Thymus (tissue), 11 donors: ENCODE data around the gene CLN5. TPM values are rescaled to one million over a fixed set of nuclear protein-coding genes. Genes with fewer than 3 reads are reported as not detected.

ENCODE experiments used
- DNase-seq, 9 donors: peaks; one replicate each; pipeline ENCODE4 v3.0.0-alpha.2; 2013; ENCODE audit warnings: low spot score in 9 of 9, low read depth in 6 of 9, missing footprints in 1 of 9
- H3K27ac ChIP-seq, 2 donors: one replicate each; pipeline ENCODE4 v1.5.1; 2013; ENCODE audit warnings: control low read depth in 1 of 2, low read depth in 1 of 2, low read length in 1 of 2, mild to moderate bottlenecking in 1 of 2, moderate library complexity in 1 of 2
- H3K27me3 ChIP-seq, 2 donors: one replicate each; pipeline ENCODE4 v1.5.1; 2013; ENCODE audit warnings: low read length in 1 of 2; ENCODE audit not compliant: control insufficient read depth in 2 of 2, insufficient read depth in 1 of 2
- H3K36me3 ChIP-seq, 2 donors: one replicate each; pipeline ENCODE4 v1.5.1; 2013; ENCODE audit warnings: low read length in 1 of 2, mild to moderate bottlenecking in 1 of 2, moderate library complexity in 1 of 2; ENCODE audit not compliant: control insufficient read depth in 2 of 2, insufficient read depth in 2 of 2
- H3K4me1 ChIP-seq, 2 donors: one replicate each; pipeline ENCODE4 v1.5.1; 2013; ENCODE audit warnings: low read length in 2 of 2; ENCODE audit not compliant: control insufficient read depth in 2 of 2, insufficient read depth in 2 of 2
- H3K4me3 ChIP-seq, 2 donors: one replicate each; pipeline ENCODE4 v1.5.1; 2013; ENCODE audit warnings: low read length in 2 of 2, control low read depth in 1 of 2, mild to moderate bottlenecking in 1 of 2
- H3K9me3 ChIP-seq, 2 donors: one replicate each; pipeline ENCODE4 v1.5.1; 2013; ENCODE audit warnings: low read length in 1 of 2, mild to moderate bottlenecking in 1 of 2; ENCODE audit not compliant: control insufficient read depth in 2 of 2, insufficient read depth in 1 of 2
- WGBS: extraction: QIAGEN DNeasy Blood & Tissue Kit; methylation state at CpG from one replicate; pipeline ENCODE4 v1.1.7; 2013; 5-methylcytosine and 5-hydroxymethylcytosine counted together
- polyA plus RNA-seq: library from polyadenylated mRNA; stranded (reverse); fragments of 200-250 nt; gene quantifications from one replicate; pipeline ENCODE4 v1.2.3, GENCODE V29; 2013
- total RNA-seq: library from RNA; stranded (reverse); fragments of 120-200 nt; gene quantifications from one replicate; pipeline ENCODE4 v1.2.4, GENCODE V29; 2013
- donor health status: healthy.

CLN5 gene
- total and polyA plus RNA-seq, 2 donors: 29.1 to 30.6 TPM

DNA sequence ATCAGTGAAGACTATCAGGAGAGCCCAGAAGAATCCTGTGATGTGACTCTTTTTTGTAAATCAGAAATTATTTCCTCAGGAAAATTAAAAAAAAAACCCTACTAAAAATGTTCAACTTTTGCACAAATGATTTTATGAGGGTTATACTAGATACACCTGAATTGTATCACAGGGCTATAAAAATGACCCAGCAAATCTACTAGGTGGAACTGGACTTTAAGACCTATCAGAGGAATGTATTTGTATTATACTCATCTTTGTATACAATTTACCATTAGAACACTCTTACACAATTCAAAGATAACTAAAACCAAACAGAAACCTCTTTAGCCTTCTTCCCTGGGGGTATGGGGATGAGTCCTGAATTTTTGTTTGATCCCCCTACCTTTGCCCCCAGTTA is 27.9 kb downstream of the CLN5 start:
- DNase-seq: no peak
- Histone ChIP-seq H3K9me3 (no peaks in the 10 kb centered on the region), H3K4me3 (no peak overlapping the region), H3K27me3 (no peaks in the 10 kb centered on the region), H3K4me1 (peaks cover 8 to 11% of the 10 kb centered on the region in 2 donors), H3K36me3 (peaks cover 11 to 60% of the 10 kb centered on the region in 2 donors), H3K27ac (no peak overlapping the region)

DNA sequence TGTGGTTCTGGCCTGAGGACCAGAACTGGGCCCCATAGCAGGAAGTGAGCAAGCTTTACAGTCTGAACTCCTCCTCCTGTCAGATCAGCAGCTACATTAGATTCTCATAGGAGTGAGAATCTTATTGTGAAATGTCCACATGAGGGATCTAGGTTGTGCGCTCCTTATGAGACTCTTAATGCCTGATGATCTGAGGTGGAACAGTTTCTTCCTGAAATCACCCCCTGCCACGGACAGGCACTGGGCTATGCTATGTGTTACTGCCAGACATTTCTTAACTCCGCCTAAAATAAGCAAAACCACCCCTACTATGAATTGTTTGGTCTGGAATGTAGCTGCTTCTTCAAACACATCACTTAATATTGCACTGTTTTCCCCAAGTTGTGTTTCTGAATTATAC is 30.5 kb downstream of the CLN5 start:
- H3K4me1 ChIP-seq: peaks cover 15 to 20% of the 10 kb centered on the region in 2 donors
- no peak for DNase-seq
- WGBS: 78% methylated on average over 3 of the region's 3 CpGs
- H3K27me3 ChIP-seq: no peaks in the 10 kb centered on the region
- H3K27ac ChIP-seq: no peak overlapping the region
- H3K9me3 ChIP-seq: no peaks in the 10 kb centered on the region
- H3K36me3 ChIP-seq: peaks cover 3 to 41% of the 10 kb centered on the region in 2 donors
- no peak overlapping the region for H3K4me3 ChIP-seq

DNA sequence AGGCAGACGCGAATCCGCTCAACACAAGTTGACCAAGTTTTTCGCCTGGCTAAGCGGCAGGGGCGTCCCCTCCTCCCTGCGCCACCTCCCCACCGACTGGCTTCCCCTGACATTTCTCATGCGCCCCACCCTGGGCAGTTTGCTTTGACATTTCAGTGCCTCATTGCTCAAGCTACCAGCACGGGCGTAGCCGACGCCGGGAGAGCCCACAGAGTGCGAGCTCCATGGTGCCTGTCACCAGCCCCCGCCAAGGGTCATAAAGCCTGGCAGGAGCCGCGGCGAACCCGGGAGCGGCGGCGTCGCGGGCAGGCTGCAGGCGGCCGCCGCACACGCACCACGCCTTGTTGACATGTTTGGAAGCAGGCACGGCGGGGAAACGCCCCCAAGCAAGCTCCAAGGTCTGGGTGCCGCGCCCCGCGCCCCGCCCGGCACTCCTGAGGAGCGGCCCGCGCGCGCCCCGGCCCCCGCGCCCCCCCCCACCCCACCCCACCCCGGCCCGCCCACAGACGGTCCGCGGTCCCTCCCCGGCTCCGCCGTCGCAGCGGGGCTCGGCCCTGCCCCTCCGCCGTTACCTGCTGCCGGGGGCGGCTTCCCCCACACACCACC is 34.5 kb downstream of the CLN5 start:
- Histone ChIP-seq H3K9me3 (no peaks in the 10 kb centered on the region), H3K4me1 (peaks cover 15 to 20% of the 10 kb centered on the region in 2 donors), H3K4me3 (peak overlapping the region; percentile 70 to 97), H3K36me3 (peaks cover 3 to 19% of the 10 kb centered on the region in 2 donors), H3K27me3 (no peaks in the 10 kb centered on the region), H3K27ac (peak overlapping the region; percentile 99 to 100)
- WGBS: under 1% methylated on average over 62 of the region's 62 CpGs
- peak; percentile 46 to 90 (median 75) for DNase-seq

DNA sequence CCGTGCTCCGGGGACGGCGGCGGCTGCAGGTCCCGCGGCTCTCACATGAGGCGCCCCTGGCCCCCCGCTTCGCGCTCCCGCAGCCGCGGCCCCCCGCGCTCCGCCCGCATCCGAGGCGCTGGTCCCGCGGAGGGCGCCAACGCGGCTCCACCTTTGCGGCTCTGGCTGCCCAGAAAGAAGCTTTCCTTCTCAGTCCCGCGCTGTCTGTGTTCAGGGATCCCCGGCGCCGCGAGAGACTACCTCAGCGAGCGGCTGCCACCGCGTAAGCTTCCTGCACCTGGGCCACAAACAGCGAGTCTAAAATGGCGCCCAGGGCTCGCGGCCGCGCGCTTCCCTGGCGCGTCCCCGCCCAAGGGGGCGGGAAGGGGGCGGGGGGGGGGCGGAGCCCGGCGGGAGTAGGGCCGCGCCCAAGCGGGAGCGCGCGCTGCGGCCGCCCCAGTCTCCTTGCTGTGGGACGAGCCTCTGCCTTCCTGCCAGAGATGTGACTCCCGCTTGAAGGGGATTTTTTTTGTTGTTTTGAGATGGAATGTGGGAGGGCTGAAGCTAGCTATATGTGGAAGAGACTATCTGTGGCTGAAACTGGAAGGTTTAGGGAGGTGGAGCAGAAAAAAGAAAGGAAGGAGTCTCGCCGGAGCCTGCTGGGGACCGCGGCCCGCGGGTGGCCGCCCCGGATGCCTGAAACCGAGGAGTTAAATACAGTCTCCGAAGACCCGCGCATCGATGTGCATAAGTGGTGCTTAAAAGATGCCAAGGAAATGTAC is 35.2 kb downstream of the CLN5 start, which contains the start of gene FBXL3:
TSS of gene FBXL3 (minus strand) at position 299 of the 761 bp plus-strand sequence. CDS start 5,299 bp downstream, outside the sequence.
- H3K36me3 ChIP-seq: peaks cover 3 to 15% of the 10 kb centered on the region in 2 donors
- peak within 1 kb of the TSS; percentile 70 to 97 for H3K4me3 ChIP-seq
- H3K27me3 ChIP-seq: no peaks in the 10 kb centered on the region
- under 1% methylated on average over 74 of the region's 74 CpGs for WGBS
- DNase-seq: peak; percentile 64 to 93 (median 83)
- H3K27ac ChIP-seq: peak within 1 kb of the TSS; percentile 99 to 100
- peaks cover 15 to 20% of the 10 kb centered on the region in 2 donors for H3K4me1 ChIP-seq
- H3K9me3 ChIP-seq: no peaks in the 10 kb centered on the region

DNA sequence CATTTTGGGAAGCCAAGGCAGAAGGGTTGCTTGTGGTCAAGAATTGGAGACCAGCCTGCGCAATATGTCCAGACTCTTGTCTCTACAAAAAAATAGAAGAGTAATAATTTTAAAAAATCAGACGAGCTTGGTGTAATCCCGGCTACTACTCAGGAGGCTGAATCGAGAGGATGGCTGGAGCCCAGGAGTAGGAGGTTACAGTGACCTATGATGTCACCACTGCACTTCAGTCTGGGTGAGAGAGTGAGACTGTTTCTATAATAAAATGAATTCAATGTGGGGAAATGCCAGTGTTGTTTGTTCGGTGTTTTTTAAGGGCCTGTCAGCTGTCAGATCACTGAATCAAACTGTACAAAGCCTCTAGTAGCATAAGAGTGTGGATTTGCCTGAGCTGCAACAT is 36.3 kb downstream of the CLN5 start:
- Histone ChIP-seq H3K4me1 (peaks cover 9 to 11% of the 10 kb centered on the region in 2 donors), H3K36me3 (peaks cover 3 to 11% of the 10 kb centered on the region in 2 donors), H3K9me3 (no peaks in the 10 kb centered on the region), H3K4me3 (no peak overlapping the region), H3K27me3 (no peaks in the 10 kb centered on the region), H3K27ac (no peak overlapping the region)
- DNase-seq: no peak
- 95% methylated on average over 5 of the region's 5 CpGs for WGBS

DNA sequence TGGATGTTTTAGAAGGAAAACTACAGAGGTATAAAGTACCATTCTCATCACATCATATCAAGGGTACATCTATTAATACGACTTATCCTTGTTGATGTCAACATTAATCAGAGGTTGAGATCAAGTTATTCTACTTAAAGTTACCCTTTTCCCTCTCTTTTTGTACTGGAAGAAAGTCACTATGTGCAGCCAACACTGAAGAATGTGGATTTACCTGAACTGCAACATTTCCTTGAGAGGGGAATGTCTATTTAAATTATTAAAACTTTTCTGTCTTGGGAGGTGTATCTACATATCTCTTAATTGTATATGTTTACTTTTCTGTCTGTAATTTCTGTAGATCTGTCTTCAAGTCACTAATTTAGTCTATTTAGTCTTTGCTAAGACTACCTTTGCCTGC is 37.6 kb downstream of the CLN5 start:
- 97% methylated on average over 1 of the region's 1 CpG for WGBS
- no peak overlapping the region for H3K4me3 ChIP-seq

DNA sequence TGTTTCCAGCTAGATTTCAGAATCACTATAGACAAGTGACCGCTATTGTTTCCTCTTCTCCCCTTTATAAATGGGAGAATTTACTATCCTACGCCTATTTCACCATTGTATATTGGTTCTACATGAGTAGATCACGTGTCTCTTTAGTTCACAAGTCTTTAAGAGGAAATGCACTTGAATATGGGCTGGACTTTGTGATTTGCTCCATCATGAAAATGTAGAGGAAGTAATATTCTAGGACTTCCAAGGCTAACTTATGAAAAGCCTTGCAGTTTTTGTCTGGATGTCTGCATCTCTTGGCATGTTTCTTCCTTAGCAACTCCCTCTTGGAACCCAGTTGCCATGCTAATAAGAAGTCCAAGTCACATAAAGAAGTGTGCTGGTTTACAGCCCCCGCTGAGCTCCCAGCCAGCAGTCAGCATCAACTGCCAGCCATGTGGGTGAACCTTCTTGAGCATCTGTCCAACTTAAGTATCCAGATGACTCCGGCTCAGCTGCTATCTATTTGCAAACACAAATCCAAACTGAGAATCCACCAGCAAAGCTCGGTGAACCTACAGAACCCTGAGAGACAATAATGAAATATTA is 39.9 kb downstream of the CLN5 start:
- no peak overlapping the region for H3K4me3 ChIP-seq
- no peak overlapping the region for H3K27ac ChIP-seq
- DNase-seq: no peak
- no peaks in the 10 kb centered on the region for H3K36me3 ChIP-seq
- no peaks in the 10 kb centered on the region for H3K4me1 ChIP-seq
- no peaks in the 10 kb centered on the region for H3K27me3 ChIP-seq
- 99% methylated on average over 6 of the region's 6 CpGs for WGBS
- no peaks in the 10 kb centered on the region for H3K9me3 ChIP-seq

More for the DNA sequence above, 37.6 kb downstream of the CLN5 start:
- no peaks in the 10 kb centered on the region for H3K9me3 ChIP-seq
- H3K36me3 ChIP-seq: peaks cover 0 to 3% of the 10 kb centered on the region in 2 donors
- H3K4me1 ChIP-seq: peaks cover 7 to 9% of the 10 kb centered on the region in 2 donors
- no peak overlapping the region for H3K27ac ChIP-seq
- H3K27me3 ChIP-seq: no peaks in the 10 kb centered on the region
- DNase-seq: no peak

DNA sequence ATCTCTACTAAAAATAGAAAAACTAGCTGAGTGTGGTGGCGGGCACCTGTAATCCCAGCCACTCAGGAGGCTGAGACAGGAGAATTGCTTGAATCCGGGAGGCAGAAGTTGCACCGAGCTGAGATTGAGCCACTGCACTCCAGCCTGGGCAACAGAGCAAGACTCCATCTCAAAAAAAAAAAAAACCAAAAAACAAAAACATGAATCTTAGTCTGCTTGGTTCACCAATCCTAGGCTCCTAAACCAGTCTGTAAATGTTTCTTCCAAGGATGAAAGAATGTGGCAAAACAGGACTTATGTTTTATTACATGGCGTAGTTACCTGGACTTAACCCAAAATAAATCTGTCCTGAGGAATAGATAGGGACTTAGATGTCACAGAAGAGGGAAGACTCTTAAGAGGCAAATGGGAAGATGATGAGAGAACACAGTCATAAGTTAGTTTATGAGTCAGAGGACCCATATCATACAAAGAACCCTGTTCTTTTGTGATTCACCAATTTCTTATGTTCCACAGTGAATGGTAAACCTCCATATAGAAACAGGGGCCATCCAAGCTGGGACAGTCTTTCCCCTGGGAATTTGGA is 41.9 kb downstream of the CLN5 start:
- no peaks in the 10 kb centered on the region for H3K27me3 ChIP-seq
- H3K4me1 ChIP-seq: no peaks in the 10 kb centered on the region
- no peaks in the 10 kb centered on the region for H3K9me3 ChIP-seq
- DNase-seq: no peak
- H3K27ac ChIP-seq: no peak overlapping the region
- 97% methylated on average over 4 of the region's 4 CpGs for WGBS
- H3K4me3 ChIP-seq: no peak overlapping the region
- no peaks in the 10 kb centered on the region for H3K36me3 ChIP-seq

DNA sequence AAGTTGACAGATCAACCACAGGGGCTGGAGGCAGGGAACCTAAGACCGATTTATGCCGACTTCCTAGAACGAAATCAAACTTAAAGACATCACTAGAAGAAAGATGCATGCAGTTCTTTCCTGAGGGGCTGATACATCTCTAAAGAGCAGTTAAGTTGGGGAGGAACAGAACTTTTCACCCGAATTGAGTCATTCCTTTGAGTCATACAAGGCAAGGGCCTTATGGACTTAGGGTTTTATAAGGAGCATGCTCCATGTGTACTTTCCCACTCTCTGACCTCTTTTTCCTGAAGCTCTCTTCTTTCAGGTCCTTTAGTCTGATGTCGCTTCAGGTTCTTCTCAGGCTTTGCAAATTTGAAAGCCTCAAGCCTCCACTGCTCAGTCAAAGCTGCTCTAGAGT is 43.0 kb downstream of the CLN5 start:
- Histone ChIP-seq H3K4me3 (no peak overlapping the region), H3K9me3 (no peaks in the 10 kb centered on the region), H3K27me3 (no peaks in the 10 kb centered on the region), H3K4me1 (no peaks in the 10 kb centered on the region), H3K36me3 (no peaks in the 10 kb centered on the region), H3K27ac (no peak overlapping the region)
- WGBS: 97% methylated on average over 5 of the region's 5 CpGs
- no peak for DNase-seq
